ENCODE measurements around the gene GRIK2.

DNA sequence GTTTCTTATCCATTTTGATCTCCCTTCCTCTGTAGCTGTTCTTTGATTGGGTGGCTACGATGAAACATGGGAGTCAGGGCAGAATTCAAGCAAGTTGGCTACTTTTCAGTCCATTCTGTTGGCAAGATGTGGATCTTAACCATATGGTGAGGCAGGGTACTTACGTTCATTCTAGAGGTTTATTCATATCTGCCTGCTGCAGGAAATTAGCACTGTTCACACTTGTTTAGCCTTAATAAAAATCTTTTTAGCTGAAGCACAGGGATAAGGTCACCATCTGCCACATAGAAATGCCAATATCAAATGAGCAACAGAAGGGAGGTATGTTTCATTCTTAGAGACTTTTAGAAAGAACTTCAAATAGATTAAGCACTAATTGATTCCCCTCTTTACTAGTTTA is 83.9 kb downstream of the GRIK2 start:
- TF ChIP-seq, protein P1, sequence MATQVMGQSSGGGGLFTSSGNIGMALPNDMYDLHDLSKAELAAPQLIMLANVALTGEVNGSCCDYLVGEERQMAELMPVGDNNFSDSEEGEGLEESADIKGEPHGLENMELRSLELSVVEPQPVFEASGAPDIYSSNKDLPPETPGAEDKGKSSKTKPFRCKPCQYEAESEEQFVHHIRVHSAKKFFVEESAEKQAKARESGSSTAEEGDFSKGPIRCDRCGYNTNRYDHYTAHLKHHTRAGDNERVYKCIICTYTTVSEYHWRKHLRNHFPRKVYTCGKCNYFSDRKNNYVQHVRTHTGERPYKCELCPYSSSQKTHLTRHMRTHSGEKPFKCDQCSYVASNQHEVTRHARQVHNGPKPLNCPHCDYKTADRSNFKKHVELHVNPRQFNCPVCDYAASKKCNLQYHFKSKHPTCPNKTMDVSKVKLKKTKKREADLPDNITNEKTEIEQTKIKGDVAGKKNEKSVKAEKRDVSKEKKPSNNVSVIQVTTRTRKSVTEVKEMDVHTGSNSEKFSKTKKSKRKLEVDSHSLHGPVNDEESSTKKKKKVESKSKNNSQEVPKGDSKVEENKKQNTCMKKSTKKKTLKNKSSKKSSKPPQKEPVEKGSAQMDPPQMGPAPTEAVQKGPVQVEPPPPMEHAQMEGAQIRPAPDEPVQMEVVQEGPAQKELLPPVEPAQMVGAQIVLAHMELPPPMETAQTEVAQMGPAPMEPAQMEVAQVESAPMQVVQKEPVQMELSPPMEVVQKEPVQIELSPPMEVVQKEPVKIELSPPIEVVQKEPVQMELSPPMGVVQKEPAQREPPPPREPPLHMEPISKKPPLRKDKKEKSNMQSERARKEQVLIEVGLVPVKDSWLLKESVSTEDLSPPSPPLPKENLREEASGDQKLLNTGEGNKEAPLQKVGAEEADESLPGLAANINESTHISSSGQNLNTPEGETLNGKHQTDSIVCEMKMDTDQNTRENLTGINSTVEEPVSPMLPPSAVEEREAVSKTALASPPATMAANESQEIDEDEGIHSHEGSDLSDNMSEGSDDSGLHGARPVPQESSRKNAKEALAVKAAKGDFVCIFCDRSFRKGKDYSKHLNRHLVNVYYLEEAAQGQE (IDR thresholded peaks at IDR 0.05; ENCODE audit: insufficient read depth in 1 of 2, low read depth in 2 of 2, low read length in 2 of 2), result no peak
- no peak for TF ChIP-seq SIN3A (IDR thresholded peaks at IDR 0.05; ENCODE audit: borderline replicate concordance, insufficient read depth, low read length)

All from PFSK-1 (cell line).